ENCODE results near the gene DTWD2. TPM values are rescaled to one million over a fixed set of nuclear protein-coding genes. Genes with fewer than 3 reads are reported as not detected.

The DTWD2 gene
- total RNA-seq, 1 experiment from 2014 or later, result 10.0 TPM

GRCh38 chr5:118794281-118794680 lies 194.1 kb downstream of the DTWD2 start:
- Histone ChIP-seq H3K9me3 (ENCODE audit: control insufficient read depth, insufficient read depth, low read depth, low read length) (no peaks in the 10 kb centered on the region), H3K36me3 (ENCODE audit: control insufficient read depth, insufficient read depth, low read length) (no peaks in the 10 kb centered on the region), H3K4me3 (ENCODE audit: low read depth in 2 of 2, low read length in 2 of 2) (no peak overlapping the region), H3K27me3 (ENCODE audit: control insufficient read depth, insufficient read depth, low read length) (no peaks in the 10 kb centered on the region), H3K27ac (ENCODE audit: low read length) (no peak overlapping the region), H3K4me1 (ENCODE audit: control insufficient read depth, insufficient read depth, low read length) (no peaks in the 10 kb centered on the region; the same call in 1 of the 2 replicates)
- ATAC-seq, result no peak
- no peak for DNase-seq (ENCODE audit: low read depth, low spot score)
- in situ Hi-C loops (cut with HindIII; ENCODE audit: low pct_unique_long_range_greater_than_20kb, low sequenced_read_pairs) (no loop called here), intact Hi-C loops (cut with micrococcal nuclease; ENCODE audit: unreplicated experiment) (loop anchor here (5.0 kb wide), 1 partner anchor 158 kb away; no protein-coding TSS in a partner anchor)
- TF ChIP-seq SIN3A (IDR thresholded peaks at IDR 0.05; ENCODE audit: borderline replicate concordance, insufficient read depth, low read depth, low read length) (no peak), POLR2AphosphoS5 (IDR thresholded peaks at IDR 0.05; ENCODE audit: low read depth, low read length) (no peak)
- TF ChIP-seq, protein P1, sequence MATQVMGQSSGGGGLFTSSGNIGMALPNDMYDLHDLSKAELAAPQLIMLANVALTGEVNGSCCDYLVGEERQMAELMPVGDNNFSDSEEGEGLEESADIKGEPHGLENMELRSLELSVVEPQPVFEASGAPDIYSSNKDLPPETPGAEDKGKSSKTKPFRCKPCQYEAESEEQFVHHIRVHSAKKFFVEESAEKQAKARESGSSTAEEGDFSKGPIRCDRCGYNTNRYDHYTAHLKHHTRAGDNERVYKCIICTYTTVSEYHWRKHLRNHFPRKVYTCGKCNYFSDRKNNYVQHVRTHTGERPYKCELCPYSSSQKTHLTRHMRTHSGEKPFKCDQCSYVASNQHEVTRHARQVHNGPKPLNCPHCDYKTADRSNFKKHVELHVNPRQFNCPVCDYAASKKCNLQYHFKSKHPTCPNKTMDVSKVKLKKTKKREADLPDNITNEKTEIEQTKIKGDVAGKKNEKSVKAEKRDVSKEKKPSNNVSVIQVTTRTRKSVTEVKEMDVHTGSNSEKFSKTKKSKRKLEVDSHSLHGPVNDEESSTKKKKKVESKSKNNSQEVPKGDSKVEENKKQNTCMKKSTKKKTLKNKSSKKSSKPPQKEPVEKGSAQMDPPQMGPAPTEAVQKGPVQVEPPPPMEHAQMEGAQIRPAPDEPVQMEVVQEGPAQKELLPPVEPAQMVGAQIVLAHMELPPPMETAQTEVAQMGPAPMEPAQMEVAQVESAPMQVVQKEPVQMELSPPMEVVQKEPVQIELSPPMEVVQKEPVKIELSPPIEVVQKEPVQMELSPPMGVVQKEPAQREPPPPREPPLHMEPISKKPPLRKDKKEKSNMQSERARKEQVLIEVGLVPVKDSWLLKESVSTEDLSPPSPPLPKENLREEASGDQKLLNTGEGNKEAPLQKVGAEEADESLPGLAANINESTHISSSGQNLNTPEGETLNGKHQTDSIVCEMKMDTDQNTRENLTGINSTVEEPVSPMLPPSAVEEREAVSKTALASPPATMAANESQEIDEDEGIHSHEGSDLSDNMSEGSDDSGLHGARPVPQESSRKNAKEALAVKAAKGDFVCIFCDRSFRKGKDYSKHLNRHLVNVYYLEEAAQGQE (IDR thresholded peaks at IDR 0.05; ENCODE audit: insufficient read depth in 1 of 2, low read depth in 2 of 2, low read length in 1 of 2), result no peak
- TF ChIP-seq, protein P2, sequence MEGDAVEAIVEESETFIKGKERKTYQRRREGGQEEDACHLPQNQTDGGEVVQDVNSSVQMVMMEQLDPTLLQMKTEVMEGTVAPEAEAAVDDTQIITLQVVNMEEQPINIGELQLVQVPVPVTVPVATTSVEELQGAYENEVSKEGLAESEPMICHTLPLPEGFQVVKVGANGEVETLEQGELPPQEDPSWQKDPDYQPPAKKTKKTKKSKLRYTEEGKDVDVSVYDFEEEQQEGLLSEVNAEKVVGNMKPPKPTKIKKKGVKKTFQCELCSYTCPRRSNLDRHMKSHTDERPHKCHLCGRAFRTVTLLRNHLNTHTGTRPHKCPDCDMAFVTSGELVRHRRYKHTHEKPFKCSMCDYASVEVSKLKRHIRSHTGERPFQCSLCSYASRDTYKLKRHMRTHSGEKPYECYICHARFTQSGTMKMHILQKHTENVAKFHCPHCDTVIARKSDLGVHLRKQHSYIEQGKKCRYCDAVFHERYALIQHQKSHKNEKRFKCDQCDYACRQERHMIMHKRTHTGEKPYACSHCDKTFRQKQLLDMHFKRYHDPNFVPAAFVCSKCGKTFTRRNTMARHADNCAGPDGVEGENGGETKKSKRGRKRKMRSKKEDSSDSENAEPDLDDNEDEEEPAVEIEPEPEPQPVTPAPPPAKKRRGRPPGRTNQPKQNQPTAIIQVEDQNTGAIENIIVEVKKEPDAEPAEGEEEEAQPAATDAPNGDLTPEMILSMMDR (IDR thresholded peaks at IDR 0.05), result no peak
- BruUV-seq (replicated peaks), result no TSS peak
- POLR2A ChIA-PET, result no interaction called here
- CTCF ChIA-PET, result no interaction called here

- in situ Hi-C loops (cut with HindIII; ENCODE audit: low pct_unique_long_range_greater_than_20kb, low sequenced_read_pairs), result no loop called here
- ATAC-seq, result no peak
- DNase-seq (ENCODE audit: low read depth, low spot score), result no peak
- Histone ChIP-seq H3K4me1 (ENCODE audit: control insufficient read depth, insufficient read depth, low read length) (no peaks in the 10 kb centered on the region; the same call in 1 of the 2 replicates), H3K27me3 (ENCODE audit: control insufficient read depth, insufficient read depth, low read length) (no peaks in the 10 kb centered on the region), H3K9me3 (ENCODE audit: control insufficient read depth, insufficient read depth, low read depth, low read length) (no peaks in the 10 kb centered on the region), H3K4me3 (ENCODE audit: low read depth in 2 of 2, low read length in 2 of 2) (no peak overlapping the region), H3K27ac (ENCODE audit: low read length) (no peak overlapping the region), H3K36me3 (ENCODE audit: control insufficient read depth, insufficient read depth, low read length) (no peaks in the 10 kb centered on the region)
- ChIA-PET POLR2A (no interaction called here), CTCF (no interaction called here)
- BruUV-seq (replicated peaks), result no TSS peak
- intact Hi-C loops (cut with micrococcal nuclease; ENCODE audit: unreplicated experiment), result loop anchor here (5.0 kb wide), 1 partner anchor 159 kb away; no protein-coding TSS in a partner anchor
- no peak for TF ChIP-seq POLR2AphosphoS5 (IDR thresholded peaks at IDR 0.05; ENCODE audit: low read depth, low read length)
- TF ChIP-seq, protein P1 (IDR thresholded peaks at IDR 0.05; ENCODE audit: insufficient read depth in 1 of 2, low read depth in 2 of 2, low read length in 1 of 2), result no peak
- TF ChIP-seq, protein P2 (IDR thresholded peaks at IDR 0.05), result no peak
- no peak for TF ChIP-seq SIN3A (IDR thresholded peaks at IDR 0.05; ENCODE audit: borderline replicate concordance, insufficient read depth, low read depth, low read length)
- TF ChIP-seq TCF7L2 (IDR thresholded peaks at IDR 0.05; ENCODE audit: low read depth, low read length), result no peak
Measured at GRCh38 chr5:118793652-118794051, 194.7 kb downstream of the DTWD2 start.
